Fibroblast of lung (primary cell): ENCODE measurements around the gene DDAH1. TPM values are rescaled to one million over a fixed set of nuclear protein-coding genes. Genes with fewer than 3 reads are reported as not detected.

ENCODE experiments used
- DNase-seq, 2 donors: peaks; one replicate each; pipeline versions ENCODE4 v3.0.0 to v3.0.0-alpha.2; 2010; ENCODE audit warnings: low read depth in 2 of 2
- H2AFZ ChIP-seq: 2 replicates; pipeline ENCODE4 v1.5.1; 2012; ENCODE audit warnings: low read length, control low read depth, inconsistent platforms
- H3K27ac ChIP-seq: 2 replicates; pipeline ENCODE4 v1.5.1; 2011; ENCODE audit warnings: low read length, control low read depth; ENCODE audit not compliant: insufficient read depth
- H3K27me3 ChIP-seq: 2 replicates; pipeline ENCODE4 v1.5.1; 2011; ENCODE audit warnings: mild to moderate bottlenecking, low read length; ENCODE audit not compliant: control insufficient read depth, insufficient read depth
- H3K36me3 ChIP-seq: 2 replicates; pipeline ENCODE4 v1.5.1; 2011; ENCODE audit warnings: low read length; ENCODE audit not compliant: control insufficient read depth, insufficient read depth
- H3K4me1 ChIP-seq: 2 replicates; pipeline ENCODE4 v1.5.1; 2011; ENCODE audit warnings: low read length; ENCODE audit not compliant: control insufficient read depth, insufficient read depth; ENCODE audit errors: extremely low read depth
- H3K4me2 ChIP-seq: 2 replicates; pipeline ENCODE4 v1.5.1; 2011; ENCODE audit warnings: low read length, control low read depth; ENCODE audit not compliant: insufficient read depth; ENCODE audit errors: extremely low read depth
- H3K4me3 ChIP-seq, 4 experiments: fragments of 200-600 bp in 1 of 4; sonication (generic) in 1 of 4; replicated peaks in 1 of 4; 2 replicates each; pipeline ENCODE4 v1.5.1; 2011 to 2016; ENCODE audit warnings: low read length in 4 of 4, low read depth in 3 of 4, mild to moderate bottlenecking in 3 of 4, control low read depth in 2 of 4, inconsistent platforms in 1 of 4, mixed read lengths in 1 of 4; ENCODE audit not compliant: insufficient read depth in 1 of 4; ENCODE audit errors: control extremely low read depth in 1 of 4
- H3K79me2 ChIP-seq: 2 replicates; pipeline ENCODE4 v1.5.1; 2012; ENCODE audit warnings: mild to moderate bottlenecking, low read length, inconsistent platforms; ENCODE audit not compliant: control insufficient read depth, insufficient read depth
- H3K9ac ChIP-seq: 2 replicates; pipeline ENCODE4 v1.5.1; 2011; ENCODE audit warnings: mild to moderate bottlenecking, low read length, control low read depth; ENCODE audit not compliant: insufficient read depth
- H3K9me3 ChIP-seq: 2 replicates; pipeline ENCODE4 v1.5.1; 2012; ENCODE audit warnings: low read depth, low read length; ENCODE audit not compliant: control insufficient read depth, insufficient read depth
- H4K20me1 ChIP-seq: 2 replicates; pipeline ENCODE4 v1.5.1; 2011; ENCODE audit warnings: low read length; ENCODE audit not compliant: control insufficient read depth, insufficient read depth; ENCODE audit errors: extremely low read depth
- EZH2 ChIP-seq: IDR thresholded peaks from 2 replicates; pipeline ENCODE4 v1.5.1; 2012; ENCODE audit warnings: low read length, control low read depth, mild to moderate bottlenecking; ENCODE audit errors: missing control alignments
- polyA plus RNA-seq, 2 donors: library from polyadenylated mRNA; depleted of rRNA in 1 of 2; stranded (reverse) in 1 of 2; unstranded in 1 of 2; fragments of >200 nt; gene quantifications; 2 replicates each; pipeline ENCODE4 v1.2.1, GENCODE V29; 2011 to 2012; ENCODE audit warnings: missing spikeins in 1 of 2
- total RNA-seq: library from RNA; depleted of rRNA; stranded (reverse); fragments of >200 nt; gene quantifications from 2 replicates; pipeline ENCODE4 v1.2.1, GENCODE V29; 2014
- TF ChIP-seq, protein P1 (sequence below), 2 donors: IDR thresholded peaks in 1 of 2; conservative IDR thresholded peaks in 1 of 2; 1 replicate in 1 of 2; 2 replicates in 1 of 2; pipeline ENCODE4 v1.5.1; 2011 to 2012; ENCODE audit warnings: low read length in 2 of 2, control low read depth in 1 of 2, inconsistent platforms in 1 of 2, low read depth in 1 of 2, mild to moderate bottlenecking in 1 of 2

The DDAH1 gene
- total and polyA plus RNA-seq, 2 donors (not counting 1 experiment from before 2014, with no cell fraction given): 50.0 to 218 TPM

DNA sequence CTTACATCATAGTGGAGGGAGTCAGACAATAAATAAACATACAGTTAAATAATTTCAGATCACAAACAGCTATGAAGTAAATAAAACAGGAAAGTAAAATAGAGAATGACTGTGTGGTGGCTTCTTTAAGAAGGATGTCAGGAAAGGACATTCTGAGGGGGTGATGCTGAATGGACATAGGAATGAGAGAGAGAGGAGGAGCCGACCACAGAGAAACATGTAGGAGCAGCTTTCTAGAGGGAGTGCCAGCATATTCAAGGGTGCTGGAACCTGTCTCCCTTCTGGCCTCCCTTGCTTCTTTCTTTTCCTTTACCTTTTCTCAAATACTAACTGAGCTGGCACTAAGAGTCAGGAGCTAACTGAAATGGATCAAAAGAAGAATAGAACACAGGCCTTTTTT, 168.0 kb downstream of the DDAH1 start:
- H3K27ac ChIP-seq: no peak overlapping the region
- H3K4me2 ChIP-seq: peak overlapping the region; percentile 44
- no peak overlapping the region for H3K9ac ChIP-seq
- TF ChIP-seq, protein P1, sequence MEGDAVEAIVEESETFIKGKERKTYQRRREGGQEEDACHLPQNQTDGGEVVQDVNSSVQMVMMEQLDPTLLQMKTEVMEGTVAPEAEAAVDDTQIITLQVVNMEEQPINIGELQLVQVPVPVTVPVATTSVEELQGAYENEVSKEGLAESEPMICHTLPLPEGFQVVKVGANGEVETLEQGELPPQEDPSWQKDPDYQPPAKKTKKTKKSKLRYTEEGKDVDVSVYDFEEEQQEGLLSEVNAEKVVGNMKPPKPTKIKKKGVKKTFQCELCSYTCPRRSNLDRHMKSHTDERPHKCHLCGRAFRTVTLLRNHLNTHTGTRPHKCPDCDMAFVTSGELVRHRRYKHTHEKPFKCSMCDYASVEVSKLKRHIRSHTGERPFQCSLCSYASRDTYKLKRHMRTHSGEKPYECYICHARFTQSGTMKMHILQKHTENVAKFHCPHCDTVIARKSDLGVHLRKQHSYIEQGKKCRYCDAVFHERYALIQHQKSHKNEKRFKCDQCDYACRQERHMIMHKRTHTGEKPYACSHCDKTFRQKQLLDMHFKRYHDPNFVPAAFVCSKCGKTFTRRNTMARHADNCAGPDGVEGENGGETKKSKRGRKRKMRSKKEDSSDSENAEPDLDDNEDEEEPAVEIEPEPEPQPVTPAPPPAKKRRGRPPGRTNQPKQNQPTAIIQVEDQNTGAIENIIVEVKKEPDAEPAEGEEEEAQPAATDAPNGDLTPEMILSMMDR (conservative IDR thresholded peaks at IDR 0.05 in 1 of 2, IDR thresholded peaks at IDR 0.05 in 1 of 2; ENCODE audit: low read depth in 1 of 2, low read length in 2 of 2): no peak
- no peak for TF ChIP-seq EZH2
- H2AFZ ChIP-seq: no peak overlapping the region
- no peaks in the 10 kb centered on the region for H3K36me3 ChIP-seq
- no peaks in the 10 kb centered on the region for H4K20me1 ChIP-seq
- H3K9me3 ChIP-seq: no peaks in the 10 kb centered on the region
- H3K4me1 ChIP-seq: peaks cover 26% of the 10 kb centered on the region
- no peaks in the 10 kb centered on the region for H3K27me3 ChIP-seq
- DNase-seq: peak in 1 of 2 donors; percentile 78
- H3K4me3 ChIP-seq: no peak overlapping the region
- H3K79me2 ChIP-seq: no peaks in the 10 kb centered on the region

DNA sequence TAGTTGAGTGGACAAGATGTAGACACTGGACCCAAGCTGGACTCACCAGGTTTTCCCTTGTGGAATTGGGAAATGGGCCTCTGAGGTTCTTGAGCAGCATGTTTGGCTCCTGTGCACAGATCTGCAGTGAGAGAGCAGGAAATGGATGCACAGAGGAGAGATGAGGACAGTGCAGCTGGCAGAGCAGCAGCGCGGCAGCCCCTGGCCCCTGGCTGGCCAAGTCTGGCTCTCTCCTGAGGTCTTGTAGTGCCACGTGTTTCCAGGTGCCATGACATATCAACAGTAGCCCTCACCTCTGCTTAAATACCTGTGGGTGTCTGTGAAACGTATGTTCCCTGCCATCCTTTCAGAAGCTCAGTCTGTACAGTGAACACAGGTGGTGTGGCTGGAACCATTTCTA, 169.3 kb downstream of the DDAH1 start:
- no peaks in the 10 kb centered on the region for H3K27me3 ChIP-seq
- TF ChIP-seq, protein P1 (conservative IDR thresholded peaks at IDR 0.05 in 1 of 2, IDR thresholded peaks at IDR 0.05 in 1 of 2; ENCODE audit: low read depth in 1 of 2, low read length in 2 of 2): no peak
- TF ChIP-seq EZH2: no peak
- H2AFZ ChIP-seq: no peak overlapping the region
- H4K20me1 ChIP-seq: no peaks in the 10 kb centered on the region
- H3K4me3 ChIP-seq: no peak overlapping the region
- H3K4me1 ChIP-seq: peaks cover 33% of the 10 kb centered on the region
- H3K9me3 ChIP-seq: no peaks in the 10 kb centered on the region
- H3K27ac ChIP-seq: no peak overlapping the region
- H3K79me2 ChIP-seq: no peaks in the 10 kb centered on the region
- DNase-seq: peak in 1 of 2 donors; percentile 27
- H3K9ac ChIP-seq: no peak overlapping the region
- H3K4me2 ChIP-seq: no peak overlapping the region
- no peaks in the 10 kb centered on the region for H3K36me3 ChIP-seq

DNA sequence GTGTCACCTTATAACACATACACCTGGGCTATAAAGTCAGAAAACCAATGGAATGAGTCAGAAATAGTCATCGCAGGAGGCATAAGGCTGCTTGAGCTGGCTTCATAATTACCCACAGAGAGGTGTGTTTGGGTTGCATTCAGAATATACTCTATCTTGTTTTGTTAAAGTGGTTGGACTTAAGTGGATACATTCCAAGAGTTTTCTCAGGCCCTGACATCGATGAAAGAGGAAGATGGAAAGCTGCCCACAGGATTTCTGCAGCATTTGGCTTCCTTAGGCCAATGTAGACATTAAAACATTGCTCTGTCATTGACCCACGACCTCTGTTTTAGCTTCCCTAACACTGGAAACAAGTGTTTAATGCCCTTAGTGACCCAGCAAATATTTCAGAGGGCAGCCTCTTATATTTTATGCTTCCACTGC, 169.9 kb downstream of the DDAH1 start:
- Histone ChIP-seq H3K9ac (no peak overlapping the region), H2AFZ (no peak overlapping the region), H3K27me3 (no peaks in the 10 kb centered on the region), H3K9me3 (no peaks in the 10 kb centered on the region), H3K4me1 (peaks cover 40% of the 10 kb centered on the region), H3K27ac (no peak overlapping the region), H4K20me1 (no peaks in the 10 kb centered on the region), H3K4me2 (no peak overlapping the region), H3K36me3 (no peaks in the 10 kb centered on the region), H3K4me3 (no peak overlapping the region), H3K79me2 (no peaks in the 10 kb centered on the region)
- TF ChIP-seq EZH2: no peak
- TF ChIP-seq, protein P1 (conservative IDR thresholded peaks at IDR 0.05 in 1 of 2, IDR thresholded peaks at IDR 0.05 in 1 of 2; ENCODE audit: low read depth in 1 of 2, low read length in 2 of 2): no peak
- peak; percentile 38 to 83 for DNase-seq
